ENCODE results near the gene PLD3.
"Not testable (repeated sequence)": the region's sequence is repeated elsewhere in the genome, so short reads cannot be mapped to it uniquely, and the experiment has no call there.

The PLD3 gene

GRCh38 chr19:40392123-40392522 lies 43.6 kb downstream of the PLD3 start:
- no peak for DNase-seq

GRCh38 chr19:40392894-40393517 lies 44.5 kb downstream of the PLD3 start:
- no peak for DNase-seq

- no peak for DNase-seq
These were observed 45.7 kb downstream of the PLD3 start for GRCh38 chr19:40393894-40394815.

GRCh38 chr19:40394816-40395210 lies 46.3 kb downstream of the PLD3 start:
- DNase-seq = no peak

DNA sequence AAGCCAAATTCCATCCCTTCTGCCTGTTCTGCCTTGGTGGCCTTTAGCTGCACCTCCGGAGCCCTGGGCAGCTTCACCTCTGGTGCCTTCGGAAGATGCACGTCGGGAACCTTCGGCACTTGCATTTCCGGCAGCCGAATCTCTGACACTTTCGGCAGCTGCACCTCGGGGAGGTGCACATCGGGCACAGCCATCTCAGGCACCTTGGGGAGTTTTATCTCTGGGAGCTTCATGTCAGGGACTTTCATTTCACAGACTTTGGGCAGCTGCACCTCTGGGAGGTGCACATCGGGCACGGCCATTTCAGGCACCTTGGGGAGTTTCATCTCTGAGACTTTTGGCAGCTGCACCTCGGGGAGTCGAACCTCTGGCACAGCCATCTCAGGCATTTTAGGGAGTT lies 47.5 kb downstream of the PLD3 start:
- no peak for DNase-seq

- no peak for DNase-seq
These were observed 48.5 kb downstream of the PLD3 start for GRCh38 chr19:40396886-40397567.

DNA sequence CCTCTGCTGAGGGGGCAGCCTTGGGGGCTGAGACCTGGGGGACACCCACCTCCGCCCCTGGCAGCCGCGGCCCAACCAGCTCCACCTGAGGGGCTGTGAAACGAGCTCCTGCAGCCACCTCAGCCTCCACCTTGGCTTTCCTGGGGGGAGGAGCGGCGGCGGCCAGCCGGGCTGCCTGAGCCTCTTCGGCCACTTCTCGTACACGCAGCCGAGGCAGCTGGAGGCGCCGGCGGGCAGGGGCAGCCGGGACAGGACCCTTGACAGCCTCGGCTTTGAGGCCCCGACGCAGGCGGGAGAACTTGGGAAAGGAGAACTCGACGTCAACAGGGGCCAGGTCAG lies 49.0 kb downstream of the PLD3 start:
- no peak for DNase-seq

DNA sequence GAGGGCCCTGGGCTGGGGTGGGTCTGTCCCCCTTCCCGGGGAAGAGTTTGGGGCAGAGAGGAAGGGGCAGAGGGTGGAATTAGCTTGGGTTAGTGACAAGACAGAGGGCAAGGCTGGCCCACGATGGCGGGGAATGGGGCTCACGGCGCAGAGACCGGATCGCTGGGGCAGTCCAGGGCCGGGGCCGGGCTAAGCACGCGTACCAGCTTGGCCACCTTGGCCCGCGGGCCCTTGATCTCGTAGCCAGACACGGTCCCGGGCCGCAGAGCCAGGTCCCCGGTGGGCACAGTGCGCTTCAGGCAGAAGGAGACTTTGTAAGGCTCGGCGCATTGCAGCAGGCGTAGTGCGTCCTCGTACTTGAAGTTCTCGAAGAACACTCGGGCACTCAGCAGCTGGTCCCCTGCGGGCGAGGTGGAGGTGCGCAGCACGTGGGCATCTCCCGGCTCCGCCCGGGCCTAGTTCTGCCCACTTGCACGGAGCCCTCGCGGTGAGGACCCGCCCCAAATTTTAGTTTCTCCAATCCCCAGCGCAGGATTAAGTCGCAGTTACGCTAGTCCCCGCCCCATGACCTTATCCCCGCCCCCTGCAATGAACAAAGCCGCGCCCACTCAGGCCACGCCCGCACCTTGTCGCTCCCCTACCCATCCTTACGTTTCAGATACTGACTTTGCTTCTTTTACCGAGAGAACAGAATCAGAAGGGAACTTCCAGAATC lies 50.1 kb downstream of the PLD3 start:
- DNase-seq = no peak

DNA sequence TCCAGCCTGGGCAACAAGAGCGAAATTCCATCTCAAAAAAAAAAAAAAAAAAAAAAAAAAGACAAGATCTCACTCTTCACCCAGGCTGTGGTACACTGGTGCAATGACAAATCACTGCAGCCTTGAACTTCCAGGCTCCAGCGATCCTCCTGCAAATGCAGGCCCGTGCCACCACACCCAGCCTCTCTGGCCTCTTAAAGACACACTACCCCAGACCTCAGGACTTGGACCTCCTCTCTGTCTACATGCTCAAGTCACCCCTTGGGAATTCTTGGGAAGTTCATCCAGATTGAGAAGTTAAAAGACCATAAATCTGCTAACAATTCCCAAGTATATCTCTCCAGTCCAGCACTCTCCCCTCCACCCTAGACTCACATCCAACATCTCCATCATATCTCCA lies 52.1 kb downstream of the PLD3 start:
- DNase-seq = no peak

GRCh38 chr19:40403262-40403984 lies 54.9 kb downstream of the PLD3 start:
- DNase-seq = no peak

- no peak for DNase-seq
These were observed 59.5 kb downstream of the PLD3 start for GRCh38 chr19:40407714-40408597.

GRCh38 chr19:40408598-40408925 lies 60.1 kb downstream of the PLD3 start:
- DNase-seq = not testable (repeated sequence)

DNA sequence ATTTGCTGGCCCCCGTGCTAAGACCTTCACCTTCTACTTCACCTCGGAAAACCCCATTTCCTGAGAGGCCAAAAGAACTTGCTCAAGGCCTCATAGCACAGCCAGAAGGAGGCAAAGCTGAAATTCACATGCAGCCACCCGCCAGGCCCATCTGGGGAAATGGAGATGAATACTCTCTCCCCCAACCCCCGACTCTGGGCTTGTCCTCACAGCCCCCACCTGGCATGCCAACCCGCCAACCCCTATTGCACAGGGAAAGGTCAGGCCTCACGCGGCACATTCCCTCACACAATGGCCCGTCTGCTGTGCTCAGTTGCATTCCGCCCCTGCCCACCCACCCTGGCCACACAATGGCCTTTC lies 61.5 kb downstream of the PLD3 start:
- no peak for DNase-seq

DNA sequence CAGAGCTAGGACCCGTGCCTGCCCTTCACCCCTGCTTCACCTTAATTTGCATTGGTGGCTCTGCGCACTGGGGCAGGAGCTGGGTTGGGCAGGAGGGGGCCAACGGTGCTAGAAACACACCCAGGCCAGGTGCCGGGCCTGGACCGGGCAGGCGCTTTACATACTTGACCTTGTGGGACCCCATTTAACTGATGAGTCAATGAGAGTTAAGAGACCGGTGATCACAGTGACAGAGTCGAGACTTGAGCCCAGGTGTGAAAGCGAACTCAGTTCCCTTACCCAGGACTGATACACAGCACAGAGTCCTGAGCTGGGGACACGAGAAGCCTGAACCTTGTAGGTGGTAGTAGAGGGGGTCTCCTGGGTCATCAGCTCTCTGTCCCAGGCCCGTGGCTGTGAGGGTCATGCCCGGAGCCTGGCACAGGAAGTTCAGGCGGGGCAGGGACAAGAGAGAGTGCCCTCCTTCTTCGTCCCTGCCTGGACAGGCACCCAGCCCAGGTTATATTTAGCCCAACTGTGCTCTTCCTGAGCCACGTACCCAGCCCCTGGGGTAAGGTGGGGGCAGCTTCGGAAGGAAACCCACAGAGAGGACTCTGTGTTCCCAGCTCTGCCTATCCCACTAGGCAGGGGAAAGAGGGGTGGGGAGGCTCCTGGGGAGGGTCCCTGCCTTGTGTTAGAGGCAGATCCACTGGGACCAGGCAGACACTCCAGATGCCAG lies 62.8 kb downstream of the PLD3 start:
- no peak for DNase-seq

DNA sequence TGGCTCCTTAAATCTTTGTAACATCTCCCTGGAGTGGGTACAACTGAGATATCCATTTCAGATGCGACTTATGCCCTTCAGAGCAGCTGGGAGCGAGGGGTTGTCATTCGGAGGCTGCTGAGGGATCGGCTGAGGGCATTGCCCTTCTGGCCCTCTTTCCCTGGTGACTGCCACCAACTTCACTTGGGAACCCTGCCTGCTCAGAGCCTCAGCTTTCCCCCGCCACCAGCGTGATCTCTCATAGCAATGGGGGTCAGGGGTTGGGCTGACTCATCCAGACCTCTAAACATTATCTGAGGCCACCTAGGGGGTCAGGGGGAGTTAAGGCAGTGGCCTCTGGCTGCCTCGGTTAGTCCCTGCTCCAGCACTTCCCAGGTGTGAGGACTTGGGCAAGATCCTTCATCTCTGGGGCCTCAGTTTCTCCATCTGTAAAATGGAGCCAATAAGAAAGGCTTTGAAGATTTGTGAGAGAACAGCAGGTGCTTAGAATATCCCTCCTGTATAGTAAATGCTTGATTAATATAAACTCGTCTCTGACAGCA lies 63.5 kb downstream of the PLD3 start:
- DNase-seq = no peak

DNA sequence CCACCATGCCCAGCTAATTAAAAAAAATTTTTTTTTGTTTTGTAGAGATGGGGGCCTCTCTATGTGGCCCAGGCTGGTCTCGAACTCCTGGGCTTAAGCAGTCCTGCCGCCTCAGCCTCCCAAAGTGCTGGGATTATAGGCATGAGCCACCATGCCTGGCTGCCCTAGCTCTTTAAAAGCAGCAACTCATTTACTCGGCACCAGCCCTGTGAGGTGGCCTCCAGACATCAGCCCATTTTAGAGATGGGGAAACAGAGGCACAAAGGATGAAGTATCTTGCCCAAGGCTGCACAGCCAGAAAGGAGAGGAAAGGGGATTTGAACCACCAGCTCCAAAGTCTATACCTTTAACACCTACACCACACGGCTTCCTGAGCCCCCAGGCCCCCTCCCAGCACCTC lies 64.4 kb downstream of the PLD3 start:
- no peak for DNase-seq

GRCh38 chr19:40413291-40413845 lies 64.9 kb downstream of the PLD3 start, which contains the start of gene PRX:
PRX (minus strand) TSS chr19:40413378; CDS start chr19:40407932, 5,446 bp downstream.
- no peak for DNase-seq

GRCh38 chr19:40414542-40415535 lies 66.3 kb downstream of the PLD3 start:
- no peak for DNase-seq

DNA sequence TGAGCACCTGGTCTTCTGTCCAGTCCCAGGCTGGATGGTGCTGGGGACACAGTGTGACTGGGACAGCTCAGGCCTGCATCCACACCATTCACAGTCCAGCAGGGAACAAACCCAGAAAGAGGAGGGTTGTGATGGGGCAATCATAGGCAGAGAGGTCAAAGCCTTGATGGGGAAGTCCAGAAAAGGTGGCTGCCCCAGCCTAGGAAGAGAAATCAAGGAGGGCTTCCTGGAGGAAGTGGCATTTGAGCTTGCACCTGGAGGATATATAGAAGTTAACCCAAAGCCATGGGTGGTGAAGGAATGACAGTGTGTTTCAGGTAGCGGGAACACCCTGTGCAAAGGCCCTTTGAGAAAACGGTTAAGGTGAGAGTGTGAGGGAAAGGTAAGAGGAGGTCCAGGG lies 67.3 kb downstream of the PLD3 start:
- no peak for DNase-seq

All from cortex of kidney (tissue), 1 donor.